Hepatocyte (in vitro differentiated cells): ENCODE data around the gene DCDC2. TPM values are rescaled to one million over a fixed set of nuclear protein-coding genes. Genes with fewer than 3 reads are reported as not detected.

Experiments used
- DNase-seq: peaks from one replicate; pipeline ENCODE4 v3.0.0-alpha.2; 2016; ENCODE audit warnings: low spot score
- H2AFZ ChIP-seq: fragments of 200-600 bp; sonication (generic); 2 replicates; pipeline ENCODE4 v1.6.0; 2016; ENCODE audit warnings: antibody characterized with exemption, mild to moderate bottlenecking
- H3K27ac ChIP-seq: fragments of 200-600 bp; sonication (generic); 2 replicates; pipeline ENCODE4 v1.5.1; 2016; ENCODE audit warnings: mild to moderate bottlenecking
- H3K27me3 ChIP-seq: fragments of 200-600 bp; sonication (generic); 2 replicates; pipeline ENCODE4 v1.6.1; 2016
- H3K36me3 ChIP-seq: fragments of 200-600 bp; sonication (generic); replicated peaks from 2 replicates; pipeline ENCODE4 v1.5.1; 2016; ENCODE audit warnings: low read depth; ENCODE audit not compliant: insufficient read depth
- H3K4me1 ChIP-seq: fragments of 200-600 bp; sonication (generic); 2 replicates; pipeline ENCODE4 v1.5.1; 2016; ENCODE audit warnings: mild to moderate bottlenecking, moderate library complexity; ENCODE audit not compliant: insufficient read depth
- H3K4me2 ChIP-seq: fragments of 200-600 bp; sonication (generic); 2 replicates; pipeline ENCODE4 v1.6.0; 2016
- H3K4me3 ChIP-seq: fragments of 200-600 bp; sonication (generic); 2 replicates; pipeline ENCODE4 v1.5.1; 2016; ENCODE audit warnings: mild to moderate bottlenecking
- H3K79me2 ChIP-seq: fragments of 200-600 bp; sonication (generic); 2 replicates; pipeline ENCODE4 v1.6.0; 2017; ENCODE audit warnings: mild to moderate bottlenecking
- H3K9me2 ChIP-seq: fragments of 200-600 bp; sonication (generic); replicated peaks from 2 replicates; pipeline ENCODE4 v1.6.0; 2017; ENCODE audit warnings: mild to moderate bottlenecking; ENCODE audit not compliant: insufficient read depth
- H3K9me3 ChIP-seq: fragments of 200-600 bp; sonication (generic); 2 replicates; pipeline ENCODE4 v1.5.1; 2016; ENCODE audit warnings: low read depth, mild to moderate bottlenecking
- H4K20me1 ChIP-seq: fragments of 200-600 bp; sonication (generic); 2 replicates; pipeline ENCODE4 v1.6.0; 2016; ENCODE audit warnings: mild to moderate bottlenecking; ENCODE audit not compliant: insufficient read depth, poor library complexity, severe bottlenecking
- CTCF ChIP-seq: fragments of 200-600 bp; sonication (generic); IDR thresholded peaks from 2 replicates; pipeline ENCODE4 v1.5.1; 2016; ENCODE audit warnings: antibody characterized with exemption, mild to moderate bottlenecking; ENCODE audit not compliant: poor library complexity
- EZH2 ChIP-seq: fragments of 200-600 bp; sonication (generic); IDR thresholded peaks from 2 replicates; pipeline ENCODE4 v1.6.1; 2016; ENCODE audit warnings: antibody characterized with exemption, mild to moderate bottlenecking, borderline replicate concordance
- EZH2phosphoT487 ChIP-seq: fragments of 200-600 bp; sonication (generic); IDR thresholded peaks from one replicate; pipeline ENCODE4 v1.6.1; 2018; ENCODE audit warnings: antibody characterized with exemption, mild to moderate bottlenecking, low read depth, moderate library complexity; ENCODE audit not compliant: unreplicated experiment, severe bottlenecking
- WGBS: methylation state at CpG from one replicate; pipeline ENCODE4 v1.1.6; 2016; ENCODE audit warnings: low lambda C conversion rate; ENCODE audit errors: missing lambda C conversion rate; 5-methylcytosine and 5-hydroxymethylcytosine counted together
- polyA plus RNA-seq: library from polyadenylated mRNA; unstranded; fragments of >200 nt; fragmentation: Nextera tagmentation; extraction: Ambion mirVana; gene quantifications from 2 replicates; pipeline ENCODE4 v1.2.1, GENCODE V29; 2016
- total RNA-seq: library from RNA; depleted of rRNA; stranded (reverse); fragments of >200 nt; gene quantifications from 2 replicates; pipeline ENCODE4 v1.2.3, GENCODE V29; 2014

Gene DCDC2
- total and polyA plus RNA-seq, 2 experiments from 2014 or later = 2.7 to 4.7 TPM

DNA sequence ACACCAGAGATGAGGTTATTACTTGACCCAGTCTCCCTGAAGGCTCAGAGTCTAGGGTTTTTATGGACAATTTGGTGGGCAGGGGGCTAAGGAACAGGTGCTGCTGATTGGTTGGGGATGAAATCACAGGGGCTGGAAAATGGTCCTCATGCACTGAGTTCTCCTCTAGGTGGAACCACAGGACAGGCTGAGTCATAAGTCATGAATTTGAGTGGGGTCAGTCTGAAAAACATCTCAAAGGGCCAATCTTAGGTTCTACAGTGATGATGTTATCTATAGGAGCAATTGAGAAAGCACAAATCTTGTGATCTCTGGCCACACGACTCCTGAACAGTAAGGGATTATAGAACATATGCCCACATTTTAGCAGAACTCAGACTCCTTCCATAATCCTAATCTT lies 39.0 kb upstream of the DCDC2 start:
- H3K4me3 ChIP-seq = no peak overlapping the region
- H3K36me3 ChIP-seq = no peaks in the 10 kb centered on the region
- no peak overlapping the region for H2AFZ ChIP-seq
- no peaks in the 10 kb centered on the region for H3K27me3 ChIP-seq
- no peak overlapping the region for H3K27ac ChIP-seq
- H3K9me2 ChIP-seq = no peaks in the 10 kb centered on the region
- H3K4me2 ChIP-seq = no peak overlapping the region
- H3K79me2 ChIP-seq = peaks cover 1% of the 10 kb centered on the region
- no peaks in the 10 kb centered on the region for H4K20me1 ChIP-seq
- DNase-seq = no peak
- no peaks in the 10 kb centered on the region for H3K9me3 ChIP-seq
- WGBS = 100% methylated on average over 1 of the region's 1 CpG
- TF ChIP-seq CTCF (no peak), EZH2phosphoT487 (no peak), EZH2 (no peak)
- H3K4me1 ChIP-seq = peaks cover 4% of the 10 kb centered on the region

- no peaks in the 10 kb centered on the region for H3K4me1 ChIP-seq
- no peak overlapping the region for H3K4me3 ChIP-seq
- H3K27me3 ChIP-seq = no peaks in the 10 kb centered on the region
- DNase-seq = no peak
- no peak overlapping the region for H3K4me2 ChIP-seq
- no peaks in the 10 kb centered on the region for H4K20me1 ChIP-seq
- no peak overlapping the region for H3K27ac ChIP-seq
- WGBS = 82% methylated on average over 4 of the region's 4 CpGs
- H3K36me3 ChIP-seq = no peaks in the 10 kb centered on the region
- no peaks in the 10 kb centered on the region for H3K79me2 ChIP-seq
- H3K9me2 ChIP-seq = no peaks in the 10 kb centered on the region
- no peaks in the 10 kb centered on the region for H3K9me3 ChIP-seq
- H2AFZ ChIP-seq = no peak overlapping the region
- TF ChIP-seq EZH2 = no peak
- no peak for TF ChIP-seq CTCF
- no peak for TF ChIP-seq EZH2phosphoT487
Measured at GRCh38 chr6:24394780-24395437, 37.0 kb upstream of the DCDC2 start.

DNA sequence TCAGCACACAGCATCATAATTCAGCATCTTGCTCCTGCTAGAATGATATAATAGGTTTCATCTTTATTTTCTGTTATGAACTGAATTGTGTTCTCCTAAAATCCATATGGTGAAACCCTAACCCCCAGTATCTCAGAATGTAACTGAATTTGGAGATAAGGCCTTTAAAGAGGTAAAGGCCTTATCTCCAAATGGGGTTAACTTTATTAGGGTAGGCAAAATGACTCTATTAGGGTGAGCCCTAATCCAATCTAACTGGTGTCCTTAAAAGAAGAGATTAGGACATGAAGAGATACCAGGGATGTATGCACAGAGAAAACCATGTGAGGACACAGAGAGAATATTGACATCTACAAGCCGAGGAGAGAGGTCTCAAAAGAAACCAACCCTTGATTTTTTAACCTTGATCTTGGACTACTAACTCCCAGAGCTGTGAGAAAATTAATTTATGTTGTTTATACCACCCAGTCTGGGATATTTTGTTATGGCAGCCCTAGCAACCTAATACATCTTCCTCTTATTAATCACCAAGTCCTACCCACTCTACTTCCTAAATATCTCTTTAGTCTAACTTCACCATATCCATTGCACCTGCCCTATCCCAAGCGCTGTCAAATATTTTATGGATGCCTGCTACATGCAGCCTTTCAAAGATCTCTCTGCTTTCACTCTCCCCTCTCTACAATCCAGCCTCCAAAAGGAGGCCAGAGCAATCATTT lies 36.4 kb upstream of the DCDC2 start:
- no peak overlapping the region for H2AFZ ChIP-seq
- H3K79me2 ChIP-seq = no peaks in the 10 kb centered on the region
- H3K4me3 ChIP-seq = no peak overlapping the region
- no peak overlapping the region for H3K27ac ChIP-seq
- WGBS = 85% methylated on average over 2 of the region's 2 CpGs
- no peaks in the 10 kb centered on the region for H3K36me3 ChIP-seq
- DNase-seq = no peak
- no peaks in the 10 kb centered on the region for H3K9me3 ChIP-seq
- no peaks in the 10 kb centered on the region for H3K9me2 ChIP-seq
- H3K4me2 ChIP-seq = no peak overlapping the region
- H3K27me3 ChIP-seq = no peaks in the 10 kb centered on the region
- H3K4me1 ChIP-seq = no peaks in the 10 kb centered on the region
- no peak for TF ChIP-seq EZH2
- no peak for TF ChIP-seq EZH2phosphoT487
- TF ChIP-seq CTCF = no peak
- no peaks in the 10 kb centered on the region for H4K20me1 ChIP-seq
